Left hindlimb (tissue), 1 donor: ENCODE results near the gene TBL2.
"Not testable (repeated sequence)": the region's sequence is repeated elsewhere in the genome, so short reads cannot be mapped to it uniquely, and the experiment has no call there.

ENCODE experiments used
- DNase-seq: peaks from one replicate; pipeline ENCODE4 v3.0.0-alpha.2; 2018

Gene TBL2

DNA sequence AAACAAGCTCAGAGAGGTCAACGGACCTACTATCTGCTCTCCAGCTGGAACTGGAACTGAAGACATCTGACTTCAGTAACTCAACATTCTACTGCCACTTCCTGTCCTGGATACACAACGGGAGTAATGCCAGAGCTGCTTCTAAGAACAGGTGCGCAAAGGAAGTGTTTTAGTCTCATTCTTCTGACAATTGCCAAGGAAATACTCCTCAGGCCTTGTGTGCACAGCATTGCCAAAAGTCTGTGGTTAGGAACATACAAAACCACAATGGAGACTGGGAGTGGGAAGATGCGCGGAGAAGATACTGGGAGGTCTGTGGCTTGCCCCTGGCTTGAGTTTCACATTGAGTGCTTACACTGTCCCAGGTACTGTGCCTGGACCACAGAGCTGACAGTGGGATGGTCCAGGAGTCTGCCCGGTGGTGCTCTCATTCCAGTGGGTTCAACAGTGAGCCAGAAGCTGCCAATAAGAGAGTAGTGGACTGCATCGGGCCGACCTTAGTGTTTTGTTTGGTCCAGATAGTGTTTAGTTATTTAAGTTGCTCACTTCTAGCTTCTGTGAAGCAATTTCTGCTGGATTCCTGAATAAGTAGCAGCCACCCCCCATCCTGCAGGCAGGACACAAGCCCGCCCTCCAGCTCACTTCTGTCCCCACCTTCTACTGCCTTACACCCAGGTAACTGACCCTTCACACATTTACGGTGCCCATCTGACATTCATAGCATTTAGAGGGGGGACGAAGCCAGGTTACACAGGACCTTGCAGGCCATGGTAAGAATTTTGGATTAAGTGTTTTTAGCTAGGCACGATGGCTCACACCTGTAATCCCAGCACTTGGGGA lies 10.3 kb downstream of the TBL2 start:
- no peak for DNase-seq

DNA sequence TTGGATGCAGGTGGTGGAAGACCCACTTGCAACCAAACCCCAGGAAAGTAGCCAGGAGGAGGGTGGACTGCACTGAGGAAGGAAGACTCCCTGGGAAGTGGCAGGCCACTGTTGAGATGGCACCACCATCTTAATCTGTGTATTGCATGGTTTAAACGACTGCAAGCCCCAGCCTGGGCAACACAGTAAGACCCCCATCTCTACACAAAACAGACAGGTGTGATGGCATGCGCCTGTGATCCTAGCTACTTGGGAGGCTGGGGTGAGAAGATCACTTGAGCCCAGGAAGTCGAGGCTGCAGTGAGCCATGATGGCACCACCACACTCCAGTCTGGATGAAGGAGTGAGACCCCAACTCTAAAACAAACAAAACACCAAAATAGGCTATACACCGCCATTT lies 11.2 kb downstream of the TBL2 start:
- DNase-seq = no peak

DNA sequence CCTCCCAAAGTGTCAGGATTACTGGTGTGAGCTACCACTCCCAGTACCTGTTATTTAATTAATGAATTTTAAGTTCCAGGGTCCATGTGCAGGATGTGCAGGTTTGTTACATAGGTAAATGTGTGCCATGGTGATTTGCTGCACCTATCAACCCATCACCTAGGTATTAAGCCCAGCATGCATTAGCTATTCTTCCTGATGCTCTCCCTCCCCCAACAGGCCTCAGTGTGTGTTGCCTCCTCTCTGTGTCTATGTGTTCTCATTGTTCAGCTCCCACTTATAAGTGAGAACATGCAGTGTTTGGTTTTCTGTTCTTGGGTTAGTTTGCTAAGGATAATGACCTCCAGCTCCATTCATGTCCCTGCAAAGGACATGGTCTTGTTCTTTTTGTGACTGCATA lies 11.9 kb downstream of the TBL2 start:
- not testable (repeated sequence) for DNase-seq

DNA sequence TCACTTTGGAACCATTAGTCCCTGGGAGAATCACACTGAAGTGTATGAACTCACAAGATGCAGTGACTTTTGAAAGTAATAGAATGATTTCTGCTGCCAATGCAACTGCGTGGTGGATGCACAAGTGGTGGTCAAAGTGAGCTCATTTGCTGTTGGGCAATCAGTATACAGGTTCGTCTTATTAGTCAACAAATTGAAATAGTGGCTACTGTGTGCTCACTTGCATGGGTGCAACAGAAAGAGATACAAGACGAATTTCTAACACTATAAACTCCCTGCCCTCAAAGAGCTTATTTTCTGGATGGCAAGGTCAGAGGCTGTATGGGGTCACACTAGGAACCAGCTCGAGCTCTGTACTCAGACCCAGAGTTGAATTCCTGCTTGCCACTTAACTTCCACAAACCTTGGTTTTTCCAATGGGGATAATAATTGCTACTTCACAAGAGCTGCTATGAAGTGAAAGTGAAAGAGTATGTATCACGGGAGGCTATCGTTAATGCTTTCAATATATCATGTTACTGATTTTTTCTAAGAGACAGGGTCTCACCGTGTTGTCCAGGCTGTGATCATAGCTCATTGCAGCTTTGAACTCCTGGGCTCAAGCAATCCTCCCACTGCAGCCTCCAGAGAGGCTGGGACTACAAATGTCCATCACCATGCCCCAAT lies 12.6 kb downstream of the TBL2 start:
- DNase-seq = no peak

DNA sequence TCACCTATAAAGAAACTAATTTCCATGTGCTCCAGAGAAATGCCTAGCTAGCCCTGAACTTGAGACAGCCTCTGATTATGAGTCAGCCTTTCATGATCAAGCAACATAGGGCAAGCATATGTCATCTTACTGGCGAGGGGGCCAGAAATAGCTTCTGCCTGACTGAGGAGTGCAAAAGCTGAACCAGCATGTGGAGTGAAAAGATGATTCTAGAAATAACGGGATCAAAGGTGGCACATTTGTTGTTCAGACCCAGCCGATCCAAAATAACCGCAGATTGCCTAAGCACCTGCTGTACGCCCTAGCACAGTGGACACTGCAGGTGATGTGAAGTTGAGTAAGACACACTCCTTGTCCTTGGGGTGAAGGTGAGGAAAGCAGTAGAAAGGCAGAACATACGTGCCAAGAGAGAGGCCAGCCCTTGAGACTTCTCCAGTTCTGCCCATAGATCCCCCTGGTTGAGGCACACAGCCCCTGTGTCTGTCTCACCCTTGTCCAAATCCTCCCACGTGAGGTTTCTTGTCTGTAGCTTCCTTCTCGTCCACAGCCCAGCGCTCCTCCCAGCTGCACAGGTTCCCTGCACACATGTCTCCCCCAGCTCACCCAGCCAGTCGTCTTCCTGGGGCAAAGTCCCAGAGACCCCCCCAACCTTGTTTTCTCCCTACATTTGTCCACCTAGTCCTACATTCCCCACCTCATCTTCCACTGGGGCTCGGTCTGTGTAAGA lies 18.1 kb downstream of the TBL2 start:
- DNase-seq = no peak

GRCh38 chr7:73557397-73558257 lies 20.8 kb downstream of the TBL2 start, which contains the start of gene BCL7B:
Gene BCL7B (minus strand): TSS chr7:73557690. CDS start chr7:73557578, 112 bp downstream.
- peak; percentile 69 for DNase-seq

GRCh38 chr7:73557108-73557396 lies 21.3 kb downstream of the TBL2 start:
- peak; percentile 94 for DNase-seq

DNA sequence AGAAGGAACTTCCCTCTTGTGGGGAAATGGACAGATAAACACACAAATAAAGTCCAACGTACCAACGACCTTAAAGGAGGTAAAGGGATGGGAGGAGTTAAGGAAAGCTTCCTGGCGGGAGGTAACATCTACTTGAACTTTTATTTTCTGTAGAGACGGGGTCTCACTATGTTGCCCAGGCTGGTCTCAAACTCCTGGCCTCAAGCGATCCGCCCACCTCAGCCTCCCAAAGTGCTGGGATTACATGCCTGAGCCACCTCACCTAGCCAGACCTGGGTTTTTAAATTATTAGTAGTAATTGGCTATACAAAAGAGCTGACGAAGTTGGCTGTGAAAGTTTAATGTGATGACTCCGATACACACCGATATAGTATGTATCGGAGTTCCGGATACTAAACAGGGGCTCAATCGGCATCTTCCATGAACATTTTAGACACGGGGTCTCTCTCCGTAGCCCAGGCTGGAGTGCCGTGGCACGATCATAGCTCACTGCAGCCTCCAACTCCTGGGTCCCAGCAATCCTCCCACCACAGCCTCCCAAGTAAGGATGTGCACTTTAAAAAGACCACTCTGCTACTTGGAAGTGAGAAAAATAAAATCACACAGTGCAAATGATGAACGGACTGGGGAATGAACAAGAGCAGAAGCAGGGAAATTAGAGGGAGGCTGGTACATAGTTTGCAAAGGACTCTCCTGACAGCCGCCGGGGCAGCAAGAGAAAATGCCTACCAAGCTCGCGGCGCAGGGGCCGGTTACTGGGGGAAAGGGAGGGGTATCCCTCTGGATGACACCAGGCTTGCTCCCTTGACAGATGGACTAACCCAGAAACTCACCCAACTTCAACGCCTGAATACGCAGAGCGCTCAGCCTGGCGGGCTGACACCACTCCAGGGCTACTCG lies 21.9 kb downstream of the TBL2 start:
- no peak for DNase-seq

DNA sequence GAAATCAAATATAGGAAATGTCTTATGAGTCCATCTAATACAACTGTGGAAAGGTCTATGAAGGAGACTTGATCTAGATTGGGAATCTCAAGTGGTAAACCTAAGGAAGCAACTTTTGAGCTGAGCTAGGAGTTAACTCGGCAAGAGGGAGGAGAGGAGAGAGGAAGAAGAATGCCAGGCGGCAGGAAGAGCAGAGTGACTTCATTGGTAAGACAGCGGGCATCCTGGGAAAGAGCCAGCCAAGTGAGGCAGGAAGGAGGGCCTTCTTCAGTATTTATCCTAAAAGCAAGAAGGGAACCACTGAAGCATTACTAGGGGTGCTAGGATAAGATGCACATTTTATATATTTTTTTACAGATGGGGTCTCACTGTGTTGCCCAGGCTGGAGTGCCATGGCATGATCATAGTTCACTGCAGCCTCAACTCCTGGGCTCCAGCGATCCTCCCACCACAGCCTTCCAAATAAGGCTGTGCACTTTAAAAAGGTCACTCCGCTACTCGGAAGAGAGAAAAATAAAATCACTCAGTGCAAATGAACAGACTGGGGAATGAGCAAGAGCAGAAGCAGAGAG lies 22.9 kb downstream of the TBL2 start:
- DNase-seq = no peak

GRCh38 chr7:73550093-73550492 lies 28.3 kb downstream of the TBL2 start:
- not testable (repeated sequence) for DNase-seq

DNA sequence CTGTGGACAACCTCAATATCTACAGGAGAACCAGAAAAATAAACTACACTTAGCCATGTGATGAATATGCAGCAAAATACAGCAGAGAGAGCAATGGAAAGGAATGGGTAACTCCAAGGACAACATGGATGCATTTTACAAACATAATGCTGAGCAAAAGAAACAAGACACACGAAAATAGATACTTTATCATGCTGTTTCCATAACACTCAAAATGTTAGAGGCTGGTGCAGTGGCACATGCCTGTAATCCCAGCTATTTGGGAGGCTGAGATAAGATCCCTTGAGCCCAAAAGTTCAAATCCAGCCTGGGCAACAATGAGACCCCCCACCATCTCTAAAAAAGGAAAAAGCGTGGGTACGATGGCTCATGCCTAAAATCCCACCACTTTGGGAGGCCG lies 29.2 kb downstream of the TBL2 start:
- no peak for DNase-seq

GRCh38 chr7:73547841-73548240 lies 30.5 kb downstream of the TBL2 start:
- no peak for DNase-seq

- DNase-seq = no peak
Observed at GRCh38 chr7:73544678-73545077, 33.7 kb downstream of the TBL2 start.

GRCh38 chr7:73541722-73542121 lies 36.7 kb downstream of the TBL2 start:
- no peak for DNase-seq

- no peak for DNase-seq
Observed at GRCh38 chr7:73539709-73540108, 38.7 kb downstream of the TBL2 start.

DNA sequence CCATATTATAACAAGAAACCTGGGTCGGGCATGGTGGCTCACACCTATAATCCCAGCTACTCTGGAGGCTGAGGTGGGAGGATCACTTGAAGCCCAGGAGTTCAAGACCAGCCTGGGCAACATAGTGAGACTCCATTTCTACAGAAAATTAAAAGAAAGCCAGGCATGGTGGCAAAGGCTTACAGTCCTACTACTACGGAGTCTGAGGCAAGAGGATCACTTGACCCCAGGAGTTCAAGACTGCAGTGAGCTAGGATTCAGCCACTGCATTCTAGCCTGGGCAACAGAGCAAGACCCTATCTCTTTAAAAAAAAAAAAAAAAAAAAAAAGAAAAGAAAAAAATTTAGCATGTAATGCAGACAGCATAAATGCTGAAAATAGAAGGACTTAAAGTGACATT lies 39.9 kb downstream of the TBL2 start:
- not testable (repeated sequence) for DNase-seq

GRCh38 chr7:73537051-73537450 lies 41.3 kb downstream of the TBL2 start:
- no peak for DNase-seq

GRCh38 chr7:73536479-73536878 lies 41.9 kb downstream of the TBL2 start:
- no peak for DNase-seq

DNA sequence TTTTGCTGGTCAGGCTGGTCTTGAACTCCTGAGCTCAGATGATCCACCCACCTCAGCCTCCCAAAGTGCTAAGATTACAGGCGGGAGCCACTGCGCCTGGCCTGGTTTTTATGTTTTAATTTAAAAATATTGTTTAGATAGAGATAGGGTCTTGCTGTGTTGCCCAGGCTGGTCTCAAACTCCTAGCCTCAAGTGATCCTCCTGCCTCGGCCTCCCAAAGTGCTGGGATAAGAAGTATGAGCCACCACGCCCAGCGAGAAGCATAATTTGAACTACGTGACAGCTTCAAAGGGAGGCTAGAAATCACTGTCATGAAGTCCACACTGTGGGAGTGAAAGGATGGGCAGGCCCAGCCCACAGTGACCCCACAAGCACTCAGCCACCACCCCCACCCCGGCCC lies 42.5 kb downstream of the TBL2 start:
- DNase-seq = not testable (repeated sequence)

- DNase-seq = no peak
Observed at GRCh38 chr7:73533742-73534141, 44.6 kb downstream of the TBL2 start.

DNA sequence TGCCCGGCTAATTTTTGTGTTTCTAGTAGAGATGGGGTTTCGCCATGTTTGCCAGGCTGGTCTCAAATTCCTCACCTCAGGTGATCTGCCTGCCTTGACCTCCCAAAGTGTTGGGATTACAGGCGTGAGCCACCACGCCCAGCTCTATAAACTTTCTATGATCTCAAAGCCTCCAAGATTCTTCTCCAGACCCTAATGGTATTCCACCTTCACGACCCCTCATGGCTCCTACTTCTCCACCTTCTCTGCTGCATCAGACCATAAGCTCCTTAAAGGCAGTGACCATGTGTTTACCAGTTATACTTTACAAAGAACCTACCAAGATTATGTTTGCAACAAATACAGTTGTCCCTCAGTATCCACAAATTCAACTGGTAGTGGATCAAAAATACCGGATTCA lies 46.2 kb downstream of the TBL2 start:
- DNase-seq = no peak
